Activated CD8-positive, alpha-beta memory T cell treated with anti-CD3 and anti-CD28 coated beads, Interleukin-2, amount 50 U/mL, for 24 hours (primary cell): ENCODE data around the gene CTSA.

ENCODE experiments used
- DNase-seq: peaks from one replicate; pipeline ENCODE4 v3.0.0-alpha.2; 2020; ENCODE audit errors: extremely low read depth

CTSA gene

DNA sequence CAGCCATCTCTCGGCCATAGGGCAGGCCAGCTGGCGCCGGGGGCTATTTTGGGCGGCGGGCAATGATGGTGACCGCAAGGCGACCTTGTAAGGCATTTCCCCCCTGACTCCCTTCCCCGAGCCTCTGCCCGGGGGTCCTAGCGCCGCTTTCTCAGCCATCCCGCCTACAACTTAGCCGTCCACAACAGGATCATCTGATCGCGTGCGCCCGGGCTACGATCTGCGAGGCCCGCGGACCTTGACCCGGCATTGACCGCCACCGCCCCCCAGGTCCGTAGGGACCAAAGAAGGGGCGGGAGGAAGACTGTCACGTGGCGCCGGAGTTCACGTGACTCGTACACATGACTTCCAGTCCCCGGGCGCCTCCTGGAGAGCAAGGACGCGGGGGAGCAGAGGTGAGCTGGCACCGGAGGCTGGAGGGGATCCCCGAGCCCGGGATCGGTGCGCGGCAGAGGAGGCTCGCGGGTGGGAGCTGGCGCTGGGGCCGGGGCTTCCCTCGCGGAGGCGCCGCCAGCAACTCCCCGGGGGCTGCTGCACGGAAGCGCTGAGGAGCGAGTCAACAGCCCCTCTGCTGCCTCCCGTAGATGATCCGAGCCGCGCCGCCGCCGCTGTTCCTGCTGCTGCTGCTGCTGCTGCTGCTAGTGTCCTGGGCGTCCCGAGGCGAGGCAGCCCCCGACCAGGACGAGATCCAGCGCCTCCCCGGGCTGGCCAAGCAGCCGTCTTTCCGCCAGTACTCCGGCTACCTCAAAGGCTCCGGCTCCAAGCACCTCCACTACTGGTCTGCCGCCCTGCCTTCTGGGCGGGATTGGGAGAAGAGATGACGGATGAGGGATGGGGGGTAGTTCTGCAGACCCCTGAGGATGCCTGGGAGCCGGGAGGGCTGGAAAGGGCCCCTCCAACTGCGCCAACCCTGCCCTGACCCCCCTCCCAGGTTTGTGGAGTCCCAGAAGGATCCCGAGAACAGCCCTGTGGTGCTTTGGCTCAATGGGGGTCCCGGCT lies at the start of gene CTSA, which contains the start of gene NEURL2:
TSS of gene CTSA (plus strand) at position 351 of the 999 bp plus-strand sequence. CDS start at position 585, 234 bp downstream.
TSS of gene NEURL2 (minus strand) at position 224 of the 999 bp plus-strand sequence. CDS start at position 7, 217 bp downstream.
- peak; percentile 70 for DNase-seq

DNA sequence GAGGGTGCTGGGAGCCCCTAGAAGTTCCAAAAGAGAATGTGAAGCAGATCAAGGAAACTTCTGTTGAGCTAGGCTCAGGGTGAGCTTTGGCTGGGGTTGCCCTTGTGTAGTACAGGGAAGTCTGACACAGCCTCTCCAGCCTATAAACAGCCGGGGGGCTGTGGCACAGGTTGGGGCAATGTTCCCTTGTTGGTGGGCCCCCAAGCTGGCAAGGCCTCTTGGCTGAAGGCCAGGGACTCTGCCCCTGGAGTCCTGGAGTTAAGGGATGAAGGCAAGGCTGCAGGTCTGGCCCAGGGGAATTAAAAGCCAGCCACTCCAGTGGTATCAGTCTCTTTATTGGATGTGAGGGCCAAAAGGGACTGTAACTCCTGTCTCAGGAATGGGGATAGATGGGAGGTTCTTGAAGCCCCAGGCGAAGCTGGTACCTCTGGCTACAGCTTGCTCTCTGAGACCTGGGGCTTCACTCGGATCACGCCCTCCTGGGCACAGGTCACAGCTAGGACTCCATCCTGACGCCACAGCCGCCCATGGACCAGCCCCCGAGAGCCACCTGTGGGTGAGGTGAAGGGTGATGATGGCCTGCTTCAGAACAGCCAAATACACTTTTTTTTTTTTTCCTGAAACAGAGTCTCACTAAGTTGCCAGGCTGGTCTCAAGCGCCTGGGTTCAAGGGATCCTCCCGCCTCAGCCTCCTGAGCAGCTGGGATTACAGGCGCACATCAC lies 49.6 kb upstream of the CTSA start:
- no peak for DNase-seq

DNA sequence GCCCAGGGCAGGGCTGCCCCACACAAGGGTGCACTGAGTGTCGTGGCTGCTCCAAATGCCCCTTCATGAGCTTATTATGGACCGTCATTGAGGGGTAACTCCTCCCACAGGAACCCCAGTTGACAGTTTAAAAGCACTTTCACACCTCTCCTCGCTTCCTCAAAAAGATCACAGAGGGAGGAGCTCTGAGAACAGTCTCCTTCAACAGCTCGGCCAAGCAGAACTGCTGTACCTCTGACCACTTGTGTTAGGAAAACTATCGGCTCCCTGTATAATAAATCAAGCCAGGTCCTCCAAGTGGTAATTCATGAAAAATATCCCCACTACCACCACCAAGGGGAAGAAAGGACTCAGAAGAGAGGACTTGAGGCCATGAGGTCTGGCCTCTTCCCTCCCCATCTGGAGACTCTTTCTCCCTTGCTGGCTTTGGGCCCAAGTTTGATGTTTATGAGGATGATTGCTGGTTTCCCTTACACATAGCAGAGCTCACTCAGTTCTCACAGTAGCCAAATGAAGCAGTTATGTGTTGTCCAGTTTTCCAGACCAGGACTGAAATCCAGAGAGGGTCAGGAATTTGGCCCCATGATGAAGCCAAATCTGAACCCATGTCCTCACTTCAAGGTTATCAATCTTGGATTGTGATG lies 48.8 kb upstream of the CTSA start:
- no peak for DNase-seq

DNA sequence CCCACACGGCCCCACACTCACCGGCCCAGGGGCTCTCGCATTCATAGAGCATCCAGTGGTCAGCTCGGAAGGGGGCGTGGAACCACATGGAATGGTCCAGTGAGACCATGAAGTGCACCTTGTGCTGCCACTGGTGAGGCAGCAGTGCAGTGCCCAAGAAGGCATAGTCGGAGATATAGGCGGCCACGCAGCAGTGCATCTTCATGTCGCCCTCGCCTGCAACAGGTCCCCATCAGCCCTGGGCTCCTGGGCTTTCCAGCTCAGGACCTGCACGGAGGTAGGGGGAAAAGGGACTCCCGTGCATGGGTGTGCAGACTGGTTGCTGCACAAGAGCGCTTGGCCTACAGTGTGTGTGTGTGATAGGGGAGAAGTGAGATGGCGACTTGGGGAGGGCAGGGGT lies 47.6 kb upstream of the CTSA start:
- no peak for DNase-seq

DNA sequence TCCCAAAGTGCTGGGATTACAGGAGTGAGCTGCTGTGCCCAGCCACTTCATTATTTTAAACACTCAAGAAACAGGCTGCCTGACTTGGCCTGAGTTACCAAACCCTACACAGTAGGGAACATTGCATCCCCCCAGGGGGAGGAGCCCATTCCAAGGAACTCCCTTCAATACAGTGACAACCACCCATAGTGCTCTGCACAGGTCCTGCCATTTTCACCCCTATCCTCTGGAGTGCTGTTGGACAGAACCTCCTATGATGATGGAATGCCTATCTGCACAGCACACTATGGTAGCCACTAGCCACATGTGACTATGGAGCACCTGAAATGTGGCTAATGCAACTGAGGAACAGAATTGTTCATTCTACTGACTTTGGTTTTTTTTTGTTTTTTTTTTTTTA lies 45.7 kb upstream of the CTSA start:
- no peak for DNase-seq

DNA sequence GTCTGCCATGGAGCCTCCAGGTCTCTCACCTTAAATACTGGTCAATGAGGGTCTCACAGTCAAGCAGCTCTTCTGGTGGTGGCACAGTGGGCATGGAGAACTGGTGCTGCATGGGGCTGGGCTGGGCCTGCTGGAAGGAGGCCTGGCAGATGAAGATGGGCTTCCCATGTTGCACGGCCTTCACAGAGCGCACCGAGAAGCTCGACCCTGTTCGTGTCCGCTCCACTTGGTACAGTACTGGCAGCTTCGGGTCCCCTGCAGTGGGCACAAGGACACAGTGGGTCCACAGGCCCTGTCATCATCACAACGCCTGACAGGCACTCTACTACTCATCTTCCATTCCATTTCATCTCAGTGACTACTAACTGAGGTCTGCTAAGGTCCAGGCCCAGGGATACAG lies 42.7 kb upstream of the CTSA start:
- DNase-seq, result no peak

DNA sequence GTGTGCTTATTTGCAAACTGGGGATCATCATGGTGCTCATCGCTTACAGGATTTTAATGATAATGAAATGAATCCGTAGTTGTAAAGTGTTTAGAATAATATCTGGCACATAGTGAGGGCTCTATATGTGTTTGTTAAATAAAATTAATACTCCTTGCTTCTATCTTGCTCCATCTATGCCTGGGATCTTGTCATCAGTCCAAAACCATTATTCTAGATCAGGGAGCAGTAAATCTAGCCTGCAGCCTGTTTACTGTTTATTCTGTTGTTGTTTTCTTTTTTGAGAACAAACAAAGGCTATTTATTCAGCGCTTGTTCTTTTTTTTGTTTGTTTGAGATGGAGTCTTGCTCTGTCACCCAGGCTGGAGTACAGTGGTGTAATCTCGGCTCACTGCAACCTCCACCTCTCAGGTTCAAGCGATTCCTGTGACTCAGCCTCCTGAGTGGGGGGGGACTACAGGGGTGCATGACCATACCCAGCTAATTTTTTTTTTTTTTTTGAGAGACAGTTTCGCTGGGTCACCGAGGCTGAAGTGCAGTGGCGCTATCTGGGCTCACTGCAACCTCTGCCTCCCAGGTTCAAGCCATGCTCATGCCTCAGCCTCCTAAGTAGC lies 42.1 kb upstream of the CTSA start:
- no peak for DNase-seq

DNA sequence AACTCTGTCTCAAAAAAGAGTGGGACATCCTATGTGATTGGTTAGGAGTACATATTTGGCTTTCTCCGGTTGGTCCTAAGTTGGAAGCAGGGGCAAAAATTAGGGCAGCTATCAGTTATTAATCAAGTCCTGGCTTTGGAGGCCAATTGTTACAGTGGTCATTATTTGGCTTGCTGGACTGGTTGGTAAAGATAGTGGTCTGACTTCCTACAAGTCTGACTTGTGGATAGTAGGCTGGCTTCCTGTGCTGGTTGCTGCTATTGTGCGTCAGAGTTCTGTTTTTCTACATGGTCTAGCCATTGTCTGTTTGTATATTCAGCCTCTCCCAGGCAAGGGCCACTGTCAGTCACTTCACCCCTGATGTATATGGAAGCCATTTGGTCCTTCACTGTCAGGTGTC lies 40.9 kb upstream of the CTSA start:
- no peak for DNase-seq

DNA sequence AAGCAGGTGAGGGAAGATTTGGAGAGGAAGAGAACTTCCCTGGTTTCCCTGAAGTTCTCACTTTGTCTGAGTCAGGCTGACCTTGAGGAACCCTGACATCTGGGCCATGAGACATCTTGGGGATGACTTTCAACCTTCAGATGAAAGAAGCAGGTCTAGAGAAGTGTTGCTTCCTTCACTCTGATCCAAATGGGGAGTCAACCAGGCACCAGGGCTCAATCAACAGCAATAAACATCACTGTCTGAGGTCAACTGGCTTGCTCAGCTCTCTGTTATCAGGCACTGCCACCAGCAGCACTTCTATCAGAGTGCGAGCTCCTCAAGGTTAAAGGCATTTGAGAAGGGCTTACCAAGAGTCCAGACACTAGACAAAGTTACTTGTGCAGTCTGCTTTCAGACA lies 40.2 kb upstream of the CTSA start:
- DNase-seq, result no peak

DNA sequence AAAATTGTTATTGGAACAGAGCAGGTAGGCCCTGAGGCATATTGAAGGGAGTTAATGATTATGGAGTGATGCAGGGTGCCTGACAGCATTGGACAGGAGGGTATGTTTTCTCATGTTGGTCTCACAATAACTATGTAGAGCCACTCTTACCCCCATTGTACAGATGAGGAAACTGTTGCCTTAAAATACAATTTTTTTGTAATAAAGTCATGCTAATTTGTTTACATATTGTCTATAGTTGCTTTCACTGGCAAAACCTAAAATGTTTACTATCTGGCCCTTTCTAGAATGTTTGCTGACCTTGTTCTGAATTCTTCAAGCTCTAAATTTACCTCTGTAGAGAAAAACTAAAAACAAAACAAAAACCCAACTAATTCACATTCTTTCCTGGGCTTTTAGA lies 39.6 kb upstream of the CTSA start:
- DNase-seq, result no peak

DNA sequence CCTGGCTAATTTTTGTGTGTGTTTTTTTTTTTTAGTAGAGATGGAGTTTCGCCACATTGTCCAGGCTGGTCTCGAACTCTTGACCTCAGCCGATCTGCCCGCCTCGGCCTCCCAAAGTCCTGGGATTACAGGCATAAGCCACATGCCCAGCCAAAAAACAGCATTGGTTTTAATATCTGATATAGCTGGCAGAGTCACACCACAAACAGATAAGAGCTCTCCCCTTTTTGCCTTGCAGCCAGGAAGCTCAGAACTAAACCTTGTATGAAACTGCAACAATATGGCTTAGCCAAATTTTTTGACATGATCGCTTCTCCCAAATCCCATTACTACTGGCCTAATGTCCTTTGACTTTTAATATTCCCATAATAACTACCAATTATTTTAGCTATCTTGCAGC lies 38.8 kb upstream of the CTSA start:
- no peak for DNase-seq

DNA sequence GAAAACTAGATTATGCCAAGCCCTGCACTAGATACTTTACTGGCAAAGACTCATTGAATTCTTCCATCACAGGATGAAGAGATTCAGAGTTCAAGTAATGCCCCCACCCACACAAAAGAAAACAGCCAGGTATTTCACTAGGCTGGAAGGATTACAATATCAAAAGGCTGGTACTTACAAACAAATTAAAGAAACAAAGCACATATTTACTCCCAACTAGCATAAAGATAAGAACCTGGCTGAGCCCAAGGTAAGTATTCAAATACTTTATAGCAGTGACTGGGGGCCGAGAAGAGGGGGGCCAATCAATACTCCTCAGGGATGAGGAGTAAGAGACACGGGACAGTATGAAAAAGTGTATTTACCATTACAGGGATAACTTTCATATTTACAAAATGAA lies 37.7 kb upstream of the CTSA start:
- no peak for DNase-seq

DNA sequence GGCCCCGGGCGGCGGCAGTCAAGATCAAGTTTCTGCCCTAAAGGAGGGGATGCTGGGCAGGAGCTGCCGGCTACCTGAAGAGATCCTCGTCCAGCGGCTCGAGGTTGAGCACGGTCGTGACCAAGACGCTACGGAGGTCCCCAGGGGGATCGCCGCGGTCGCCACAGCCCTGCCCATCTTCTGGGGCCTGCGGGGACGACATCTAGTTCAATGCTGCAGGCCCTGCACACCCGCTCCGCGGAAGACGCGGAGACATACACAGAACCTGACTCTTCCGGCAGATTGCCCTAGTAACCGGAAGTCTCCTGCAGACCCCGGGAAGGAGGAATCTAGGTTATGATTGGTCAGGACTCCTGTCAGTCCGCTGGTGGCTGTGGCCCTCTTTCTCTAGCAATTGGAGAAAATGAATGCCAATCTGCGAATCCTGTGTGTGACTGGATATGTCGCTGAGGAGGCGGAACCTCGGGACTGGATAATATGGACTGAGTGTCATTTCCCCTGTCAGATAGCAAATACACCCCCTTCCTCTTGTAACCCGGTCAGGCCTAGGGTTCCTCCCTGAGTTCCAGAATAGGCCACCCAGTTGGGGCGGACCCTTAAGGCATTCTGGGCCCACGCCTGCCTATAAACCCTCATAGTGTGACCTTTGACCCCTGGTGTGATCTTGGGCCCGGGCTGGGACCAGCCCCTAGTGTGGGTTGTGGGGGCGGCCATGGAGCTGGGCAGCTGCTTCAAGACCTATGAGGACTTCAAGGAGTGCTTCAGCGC lies 33.8 kb upstream of the CTSA start, which contains the start of the genes ACOT8 and ZSWIM3:
TSS of gene ACOT8 (minus strand) at position 279 of the 768 bp plus-strand sequence. CDS start at position 202, 77 bp downstream.
TSS of gene ZSWIM3 (plus strand) at position 501 of the 768 bp plus-strand sequence. CDS start at position 713, 212 bp downstream.
- peak; percentile 87 for DNase-seq

DNA sequence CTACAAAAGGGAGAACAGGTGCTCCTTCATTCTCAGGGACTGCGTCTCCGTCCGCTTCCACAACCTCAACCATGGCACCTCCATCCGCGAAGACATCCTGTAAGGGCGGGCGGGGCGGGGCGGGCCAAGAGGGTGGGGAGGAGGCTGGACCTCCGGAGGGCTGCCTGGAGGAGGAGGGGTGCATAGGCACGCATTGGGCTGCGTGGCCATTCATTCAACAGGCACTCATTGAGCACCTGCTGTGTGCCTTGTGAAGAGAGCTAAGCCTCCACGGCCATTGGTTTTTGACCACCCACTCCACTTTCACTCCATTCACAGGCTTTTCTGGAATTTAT lies 33.3 kb upstream of the CTSA start:
- DNase-seq, result no peak

DNA sequence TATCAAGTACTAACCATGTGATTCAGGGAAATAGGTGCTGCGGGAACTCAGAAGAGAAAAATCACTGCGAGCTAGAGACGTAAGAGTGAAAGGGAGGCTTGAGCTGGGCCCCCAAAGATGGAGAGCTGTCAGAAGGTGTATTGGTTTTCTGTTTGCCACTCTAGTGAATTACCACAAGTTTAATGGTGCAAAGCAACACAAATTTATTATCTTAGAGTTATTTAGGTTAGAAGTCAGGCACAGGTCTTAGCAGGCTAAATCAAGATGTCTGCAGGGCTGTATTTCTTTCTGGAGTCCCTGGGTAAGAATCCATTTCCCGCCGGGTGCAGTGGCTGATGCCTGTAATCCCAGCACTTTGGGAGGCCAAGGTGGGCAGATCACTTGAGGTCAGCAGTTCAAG lies 31.2 kb upstream of the CTSA start:
- no peak for DNase-seq

DNA sequence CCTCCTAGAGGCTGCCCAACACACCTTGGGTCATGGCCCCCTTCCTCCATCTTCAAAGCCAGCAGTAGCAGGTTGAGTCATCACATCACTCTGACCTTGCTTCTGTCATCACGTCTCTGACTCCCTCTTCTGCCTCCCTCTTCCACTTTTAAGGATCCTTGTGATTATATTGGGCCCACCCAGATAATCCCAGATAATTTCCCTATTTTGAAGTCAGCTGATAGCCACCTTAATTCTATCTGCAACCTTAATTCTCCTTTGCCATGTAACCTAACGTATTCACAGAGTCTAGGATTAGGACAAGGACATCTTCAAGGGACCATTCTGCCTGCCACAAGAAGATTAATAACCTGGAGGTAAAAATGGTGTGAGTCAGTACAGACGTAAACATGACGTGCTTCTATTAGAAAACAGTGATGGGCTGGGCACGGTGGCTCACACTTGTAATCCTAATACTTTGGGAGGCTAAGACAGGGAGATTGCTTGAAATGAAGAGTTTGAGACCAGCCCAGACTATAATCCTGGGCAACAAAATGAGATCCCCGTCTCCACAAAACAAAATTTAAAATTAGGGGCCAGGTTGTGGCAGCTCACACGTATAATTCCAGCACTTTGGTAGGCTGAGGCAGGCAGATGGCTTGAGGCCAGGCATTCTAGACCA lies 30.4 kb upstream of the CTSA start:
- no peak for DNase-seq

DNA sequence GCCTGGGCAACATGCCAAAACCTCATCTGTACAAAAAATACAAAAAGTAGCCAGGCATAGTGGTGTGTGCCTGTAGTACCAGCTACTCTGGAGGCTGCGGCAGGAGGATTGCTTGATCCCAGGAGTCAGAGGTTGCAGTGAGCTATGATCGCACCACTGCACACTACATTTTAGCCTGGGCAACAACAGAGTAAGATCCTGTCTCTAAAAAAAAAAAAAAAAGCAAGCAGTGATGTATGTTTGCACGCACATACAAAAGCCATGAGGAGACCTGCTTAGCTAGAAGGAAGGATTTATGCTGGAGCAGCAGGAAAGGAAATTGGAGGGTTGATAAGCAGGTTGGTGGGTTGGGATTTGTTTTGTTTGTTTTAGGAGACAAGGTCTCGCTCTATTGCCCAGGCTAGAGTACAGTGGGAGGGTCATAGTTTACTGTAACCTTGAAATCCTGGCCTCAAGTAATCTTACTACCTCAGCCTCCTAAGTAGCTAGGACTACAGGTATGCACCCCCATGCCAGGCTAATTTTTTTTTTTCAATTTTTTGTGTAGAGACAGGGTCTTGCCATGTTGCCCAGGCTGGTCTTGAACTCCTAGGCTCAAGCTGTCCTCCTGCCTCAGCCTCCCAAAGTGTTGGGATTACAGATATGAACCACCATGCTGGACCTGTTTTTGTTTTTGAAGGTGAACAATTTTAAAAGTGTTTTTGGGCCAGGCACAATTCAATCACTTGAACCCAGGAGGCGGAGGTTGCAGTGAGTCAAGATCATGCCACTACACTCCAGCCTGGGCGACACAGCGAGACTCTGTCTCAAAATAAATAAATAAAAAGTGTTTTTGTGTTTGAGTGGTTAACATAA lies 29.7 kb upstream of the CTSA start:
- no peak for DNase-seq

DNA sequence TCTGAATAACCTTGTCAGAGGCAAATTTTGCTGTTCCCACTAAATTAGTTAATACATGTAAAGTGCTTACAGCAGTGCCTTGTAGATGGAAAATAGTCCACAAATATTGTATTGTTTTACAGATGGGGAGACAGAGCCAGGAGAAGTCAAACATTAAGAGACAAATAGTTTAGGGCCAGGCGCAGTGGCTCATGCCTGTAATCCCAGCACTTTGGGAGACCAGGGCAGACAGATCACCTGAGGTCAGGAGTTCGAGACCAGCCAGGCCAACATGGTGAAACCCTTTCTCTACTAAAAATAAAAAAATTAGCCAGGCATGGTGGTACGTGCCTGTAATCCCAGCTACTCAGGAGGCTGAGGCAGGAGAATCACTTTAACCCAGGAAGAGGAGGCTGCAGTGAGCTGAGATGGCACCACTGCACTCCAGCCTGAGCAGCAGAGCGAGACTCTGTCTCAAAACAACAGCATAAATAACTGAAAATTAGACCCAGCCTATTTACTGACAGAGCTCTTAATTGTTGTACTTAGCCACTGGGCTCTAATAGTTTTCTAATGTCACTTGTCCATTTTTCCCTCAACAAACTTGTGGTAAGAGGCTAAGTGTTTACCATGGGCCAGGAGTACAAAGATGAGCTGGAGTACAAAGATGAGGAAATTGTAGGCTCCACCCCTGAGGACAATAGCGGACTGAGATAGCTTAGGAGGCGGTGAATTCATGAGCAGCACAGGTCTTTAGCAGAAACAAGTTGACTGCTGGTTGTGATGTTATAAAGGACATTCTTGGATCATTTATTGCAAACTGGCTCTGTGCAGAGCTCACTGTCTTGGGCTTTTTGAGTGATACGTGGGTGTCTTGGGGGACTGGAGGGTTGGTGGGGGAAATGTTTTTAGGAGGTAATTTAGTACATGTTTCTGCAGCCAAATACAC lies 27.3 kb upstream of the CTSA start:
- DNase-seq, result no peak
